H1 (cell line): ENCODE measurements around the gene GCLC.

ENCODE experiments used
- CBX8 ChIP-seq: fragments of 300-800, 300-1000 bp; sonication (generic); IDR thresholded peaks from 2 replicates; pipeline ENCODE4 v1.7.1; 2016; ENCODE audit warnings: low read depth, low read length, borderline replicate concordance
- KDM5A ChIP-seq: fragments of 200-600 bp; IDR thresholded peaks from 2 replicates; pipeline ENCODE4 v1.7.1; 2012; ENCODE audit warnings: mild to moderate bottlenecking, low read length, inconsistent platforms, mixed read lengths

GRCh38 chr6:53506872-53507271, 38.0 kb downstream of the GCLC start:
- TF ChIP-seq KDM5A = no peak
- no peak for TF ChIP-seq CBX8
